Stomach (tissue), 4 donors: Measurements from ENCODE around the gene SEMA6A.

ENCODE experiments used
- EP300 ChIP-seq: sonication (generic); formaldehyde crosslinking; IDR thresholded peaks from one replicate; pipeline ENCODE4 v1.6.1; 2017; ENCODE audit warnings: antibody characterized with exemption
- TF ChIP-seq, protein P1 (sequence below), 7 experiments: fragments of 450-650 bp in 4 of 7; fragments of 200-600 bp in 3 of 7; sonication (generic) in 3 of 7; IDR thresholded peaks; one replicate each; pipeline ENCODE4 v1.5.1; 2016 to 2019; ENCODE audit warnings: antibody characterized with exemption in 7 of 7, control low read depth in 2 of 7, mild to moderate bottlenecking in 1 of 7

DNA sequence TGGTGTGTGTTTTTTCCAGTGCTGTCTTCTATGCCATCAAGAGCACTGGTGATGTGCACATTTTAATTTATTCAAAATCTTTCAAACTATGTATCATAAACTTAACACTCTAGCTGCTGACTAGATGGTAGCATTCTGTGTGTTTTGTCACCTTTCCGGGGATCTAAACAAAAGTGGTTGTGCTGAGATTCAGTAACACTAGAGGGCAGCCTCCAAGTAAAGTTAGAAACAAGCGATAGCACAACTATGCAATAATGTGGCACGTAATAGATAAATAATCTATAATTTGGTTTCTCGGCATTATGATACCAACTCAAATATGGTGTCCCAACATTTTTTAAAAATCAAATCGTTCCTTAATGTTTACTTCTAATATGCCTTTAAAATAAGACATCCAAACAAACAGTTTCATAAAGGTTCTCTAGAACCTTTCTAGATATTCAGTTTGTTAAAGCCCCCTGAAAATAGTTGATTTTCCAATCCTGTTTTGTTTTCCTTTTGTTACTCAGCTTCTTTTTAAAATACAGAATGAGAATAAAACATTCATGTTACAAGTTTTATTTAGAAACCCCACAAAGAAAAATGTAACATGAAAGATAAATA, 16.9 kb downstream of the SEMA6A start:
- TF ChIP-seq, protein P1, sequence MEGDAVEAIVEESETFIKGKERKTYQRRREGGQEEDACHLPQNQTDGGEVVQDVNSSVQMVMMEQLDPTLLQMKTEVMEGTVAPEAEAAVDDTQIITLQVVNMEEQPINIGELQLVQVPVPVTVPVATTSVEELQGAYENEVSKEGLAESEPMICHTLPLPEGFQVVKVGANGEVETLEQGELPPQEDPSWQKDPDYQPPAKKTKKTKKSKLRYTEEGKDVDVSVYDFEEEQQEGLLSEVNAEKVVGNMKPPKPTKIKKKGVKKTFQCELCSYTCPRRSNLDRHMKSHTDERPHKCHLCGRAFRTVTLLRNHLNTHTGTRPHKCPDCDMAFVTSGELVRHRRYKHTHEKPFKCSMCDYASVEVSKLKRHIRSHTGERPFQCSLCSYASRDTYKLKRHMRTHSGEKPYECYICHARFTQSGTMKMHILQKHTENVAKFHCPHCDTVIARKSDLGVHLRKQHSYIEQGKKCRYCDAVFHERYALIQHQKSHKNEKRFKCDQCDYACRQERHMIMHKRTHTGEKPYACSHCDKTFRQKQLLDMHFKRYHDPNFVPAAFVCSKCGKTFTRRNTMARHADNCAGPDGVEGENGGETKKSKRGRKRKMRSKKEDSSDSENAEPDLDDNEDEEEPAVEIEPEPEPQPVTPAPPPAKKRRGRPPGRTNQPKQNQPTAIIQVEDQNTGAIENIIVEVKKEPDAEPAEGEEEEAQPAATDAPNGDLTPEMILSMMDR (IDR thresholded peaks at IDR 0.05) = peak in 3 of 7 experiments; percentile 35 to 46 (median 36)
- no peak for TF ChIP-seq EP300
